GM12878 (cell line): ENCODE measurements around the gene TCF4. TPM values are rescaled to one million over a fixed set of nuclear protein-coding genes. Genes with fewer than 3 reads are reported as not detected.

ENCODE experiments used
- ATAC-seq: fragments of 200-7000 bp; cut with Tn5 transposase; 3 replicates; pipeline ENCODE4 v1.9.1; 2020; ENCODE audit warnings: mild to moderate bottlenecking, moderate library complexity
- BruUV-seq: library from RNA; stranded (reverse); fragments of 400-500 nt; replicated peaks from 2 replicates; lab custom pipeline; 2021; lab: Mats Ljungman, UMichigan
- CTCF ChIA-PET: fragments of 300-600 bp; sonication (Branson Sonifier 250); formaldehyde crosslinking; extraction: SDS; loops from one replicate; lab custom pipeline; 2021; ENCODE audit warnings: inconsistent platforms; lab: Yijun Ruan, JAX
- POLR2A ChIA-PET: fragments of 350-600 bp; formaldehyde crosslinking; extraction: SDS; loops from one replicate; lab custom pipeline; 2021; ENCODE audit warnings: inconsistent platforms; lab: Charles Lee
- RAD21 ChIA-PET: fragments of 300-600 bp; sonication (Branson Sonifier 250); formaldehyde crosslinking; loops from one replicate; lab custom pipeline; 2023; ENCODE audit warnings: antibody characterized with exemption; ENCODE audit not compliant: unreplicated experiment; lab: Charles Lee
- SMC1A ChIA-PET: fragments of 300-600 bp; sonication (Branson Sonifier 250); formaldehyde crosslinking; loops from one replicate; lab custom pipeline; 2023; ENCODE audit not compliant: unreplicated experiment, uncharacterized antibody; lab: Charles Lee
- DNase-seq: peaks from one replicate; pipeline ENCODE4 v3.0.0-alpha.2; 2011; ENCODE audit warnings: low read depth, low spot score
- FAIRE-seq: peaks from 3 replicates; lab custom pipeline; 2011; peaks lifted over from hg19 to GRCh38; lab: Jason Lieb, UNC
- H2AFZ ChIP-seq: 2 replicates; pipeline ENCODE4 v1.6.0; 2011; ENCODE audit warnings: low read depth, low read length, control low read depth; ENCODE audit not compliant: control insufficient read depth
- H3K27ac ChIP-seq: 2 replicates; pipeline ENCODE4 v1.5.1; 2011; ENCODE audit warnings: control low read depth; ENCODE audit not compliant: control insufficient read depth, insufficient read depth
- H3K27me3 ChIP-seq, 2 experiments: replicated peaks in 1 of 2; 2 replicates each; pipeline versions ENCODE4 v1.6.0 to v1.6.1; 2011; ENCODE audit warnings: low read length in 1 of 2; ENCODE audit not compliant: control insufficient read depth in 2 of 2, insufficient read depth in 2 of 2
- H3K36me3 ChIP-seq, 2 experiments: 2 replicates each; pipeline ENCODE4 v1.5.1; 2011; ENCODE audit warnings: low read length in 1 of 2; ENCODE audit not compliant: control insufficient read depth in 2 of 2, insufficient read depth in 2 of 2
- H3K4me1 ChIP-seq: 2 replicates; pipeline ENCODE4 v1.6.1; 2011; ENCODE audit warnings: mild to moderate bottlenecking, low read length, moderate library complexity, mixed read lengths; ENCODE audit not compliant: control insufficient read depth, insufficient read depth
- H3K4me2 ChIP-seq: 2 replicates; pipeline ENCODE4 v1.6.0; 2011; ENCODE audit warnings: control low read depth; ENCODE audit not compliant: control insufficient read depth, insufficient read depth
- H3K4me3 ChIP-seq: fragments of 200-600 bp; sonication (generic); 2 replicates; pipeline ENCODE4 v1.5.1; 2016
- H3K79me2 ChIP-seq: 2 replicates; pipeline ENCODE4 v1.6.0; 2011; ENCODE audit warnings: low read length; ENCODE audit not compliant: control insufficient read depth, insufficient read depth
- H3K9ac ChIP-seq: 2 replicates; pipeline ENCODE4 v1.8.0; 2011; ENCODE audit warnings: low read length, control low read depth, mixed read lengths; ENCODE audit not compliant: control insufficient read depth, insufficient read depth
- H3K9me3 ChIP-seq: replicated peaks from 3 replicates; pipeline ENCODE4 v1.5.1; 2011; ENCODE audit warnings: mild to moderate bottlenecking, low read length; ENCODE audit not compliant: control insufficient read depth, insufficient read depth
- H4K20me1 ChIP-seq: 2 replicates; pipeline ENCODE4 v1.6.0; 2011; ENCODE audit not compliant: control insufficient read depth, insufficient read depth
- EP300 ChIP-seq, 2 experiments: fragments of 150-350 bp in 1 of 2; IDR thresholded peaks; 2 replicates each; pipeline ENCODE4 v1.6.1; 2011 to 2012; ENCODE audit warnings: low read depth in 2 of 2, low read length in 2 of 2, borderline replicate concordance in 1 of 2, improper control_type of control experiment in 1 of 2, inconsistent platforms in 1 of 2; ENCODE audit not compliant: control insufficient read depth in 1 of 2
- IKZF1 ChIP-seq: fragments of 450-650 bp; conservative IDR thresholded peaks from 2 replicates; pipeline ENCODE4 v1.6.1; 2017; ENCODE audit warnings: antibody characterized with exemption, mild to moderate bottlenecking
- IKZF2 ChIP-seq, 2 experiments: fragments of 450-650 bp; IDR thresholded peaks; 2 replicates each; pipeline ENCODE4 v1.6.1; 2017; ENCODE audit warnings: mild to moderate bottlenecking in 2 of 2, moderate library complexity in 2 of 2
- MTA2 ChIP-seq: fragments of 450-650 bp; IDR thresholded peaks from 2 replicates; pipeline ENCODE4 v1.6.1; 2016; ENCODE audit warnings: low read depth, mild to moderate bottlenecking, moderate library complexity
- NFIC ChIP-seq: IDR thresholded peaks from 2 replicates; pipeline ENCODE4 v1.6.1; 2012; ENCODE audit warnings: low read depth, mild to moderate bottlenecking, inconsistent platforms, low read length, moderate library complexity
- PAX5 ChIP-seq: IDR thresholded peaks from 2 replicates; pipeline ENCODE4 v1.6.1; 2011; ENCODE audit warnings: low read depth, low read length, borderline replicate concordance
- PML ChIP-seq: IDR thresholded peaks from 2 replicates; pipeline ENCODE4 v1.6.1; 2012; ENCODE audit warnings: low read length, inconsistent platforms
- RAD51 ChIP-seq: fragments of 450-650 bp; IDR thresholded peaks from 2 replicates; pipeline ENCODE4 v1.6.1; 2016; ENCODE audit warnings: moderate library complexity, mild to moderate bottlenecking, inconsistent platforms
- RUNX3 ChIP-seq: IDR thresholded peaks from 2 replicates; pipeline ENCODE4 v1.6.1; 2012; ENCODE audit warnings: low read length, inconsistent platforms
- SIN3A ChIP-seq: IDR thresholded peaks from 2 replicates; pipeline ENCODE4 v1.6.1; 2012; ENCODE audit warnings: low read depth, low read length, improper control_type of control experiment
- SPI1 ChIP-seq: IDR thresholded peaks from 2 replicates; pipeline ENCODE4 v1.6.1; 2011; ENCODE audit warnings: low read depth, mild to moderate bottlenecking, low read length, moderate library complexity, borderline replicate concordance; ENCODE audit not compliant: insufficient read depth
- ZNF24 ChIP-seq: fragments of 450-650 bp; IDR thresholded peaks from 2 replicates; pipeline ENCODE4 v1.6.1; 2017; ENCODE audit warnings: antibody characterized with exemption, mild to moderate bottlenecking
- ZNF274 ChIP-seq: IDR thresholded peaks from one replicate; pipeline ENCODE4 v1.8.0; 2011; ENCODE audit not compliant: insufficient read length, insufficient read depth
- WGBS: methylation state at CpG from one replicate; pipeline ENCODE4 v1.1.6; 2016; ENCODE audit warnings: low lambda C conversion rate; ENCODE audit not compliant: insufficient replicate concordance, insufficient coverage; ENCODE audit errors: missing lambda C conversion rate; 5-methylcytosine and 5-hydroxymethylcytosine counted together
- in situ Hi-C: fragments of 300-500 bp; cut with MboI; formaldehyde crosslinking; loops from 9 replicates; pipeline ENCODE4 v1.14.3; 2018; ENCODE audit warnings: mixed read lengths
- intact Hi-C: fragments of 100-400 bp; cut with micrococcal nuclease; formaldehyde crosslinking; loops from one replicate; pipeline ENCODE4 v1.14.2; 2022; ENCODE audit not compliant: unreplicated experiment
- polyA plus RNA-seq, 11 experiments: library from polyadenylated mRNA; depleted of rRNA in 4 of 11; unstranded in 6 of 11; stranded (reverse) in 5 of 11; fragments of >200 nt; fragmentation: Nextera tagmentation in 4 of 11; fragmentation: Illumina TruSeq in 1 of 11; extraction: Ambion mirVana in 4 of 11; extraction: Trizol in 1 of 11; gene quantifications; 1 replicate in 1 of 11; 2 replicates in 10 of 11; pipeline versions ENCODE4 v1.2.1 to v1.2.3, GENCODE V29; 2011 to 2016; ENCODE audit warnings: inconsistent platforms in 2 of 11, missing spikeins in 2 of 11, low read depth in 1 of 11
- total RNA-seq, 4 experiments: library from RNA; depleted of rRNA in 3 of 4; stranded (reverse); fragments of >200 nt in 3 of 4; fragmentation: Illumina TruSeq in 1 of 4; extraction: Trizol in 1 of 4; gene quantifications; 2 replicates each; pipeline versions ENCODE4 v1.2.1 to v1.2.3, GENCODE V29; 2013 to 2021
- TF ChIP-seq, protein P1 (sequence below): fragments of 450-650 bp; IDR thresholded peaks from 2 replicates; pipeline ENCODE4 v1.6.1; 2016; ENCODE audit warnings: mild to moderate bottlenecking, moderate library complexity, borderline replicate concordance
- TF ChIP-seq, protein P2 (sequence below): fragments of 450-650 bp; IDR thresholded peaks from 2 replicates; pipeline ENCODE4 v1.6.1; 2016; ENCODE audit warnings: mild to moderate bottlenecking

The TCF4 gene
- total and polyA plus RNA-seq, 10 of the 15 experiments (the other 5 are each of a cell fraction or from before 2014, with no cell fraction given) = 15.2 to 94.0 (median 31.5) TPM

GRCh38 chr18:55243255-55243654, 344.7 kb downstream of the TCF4 start (continued):
- TF ChIP-seq, protein P1, sequence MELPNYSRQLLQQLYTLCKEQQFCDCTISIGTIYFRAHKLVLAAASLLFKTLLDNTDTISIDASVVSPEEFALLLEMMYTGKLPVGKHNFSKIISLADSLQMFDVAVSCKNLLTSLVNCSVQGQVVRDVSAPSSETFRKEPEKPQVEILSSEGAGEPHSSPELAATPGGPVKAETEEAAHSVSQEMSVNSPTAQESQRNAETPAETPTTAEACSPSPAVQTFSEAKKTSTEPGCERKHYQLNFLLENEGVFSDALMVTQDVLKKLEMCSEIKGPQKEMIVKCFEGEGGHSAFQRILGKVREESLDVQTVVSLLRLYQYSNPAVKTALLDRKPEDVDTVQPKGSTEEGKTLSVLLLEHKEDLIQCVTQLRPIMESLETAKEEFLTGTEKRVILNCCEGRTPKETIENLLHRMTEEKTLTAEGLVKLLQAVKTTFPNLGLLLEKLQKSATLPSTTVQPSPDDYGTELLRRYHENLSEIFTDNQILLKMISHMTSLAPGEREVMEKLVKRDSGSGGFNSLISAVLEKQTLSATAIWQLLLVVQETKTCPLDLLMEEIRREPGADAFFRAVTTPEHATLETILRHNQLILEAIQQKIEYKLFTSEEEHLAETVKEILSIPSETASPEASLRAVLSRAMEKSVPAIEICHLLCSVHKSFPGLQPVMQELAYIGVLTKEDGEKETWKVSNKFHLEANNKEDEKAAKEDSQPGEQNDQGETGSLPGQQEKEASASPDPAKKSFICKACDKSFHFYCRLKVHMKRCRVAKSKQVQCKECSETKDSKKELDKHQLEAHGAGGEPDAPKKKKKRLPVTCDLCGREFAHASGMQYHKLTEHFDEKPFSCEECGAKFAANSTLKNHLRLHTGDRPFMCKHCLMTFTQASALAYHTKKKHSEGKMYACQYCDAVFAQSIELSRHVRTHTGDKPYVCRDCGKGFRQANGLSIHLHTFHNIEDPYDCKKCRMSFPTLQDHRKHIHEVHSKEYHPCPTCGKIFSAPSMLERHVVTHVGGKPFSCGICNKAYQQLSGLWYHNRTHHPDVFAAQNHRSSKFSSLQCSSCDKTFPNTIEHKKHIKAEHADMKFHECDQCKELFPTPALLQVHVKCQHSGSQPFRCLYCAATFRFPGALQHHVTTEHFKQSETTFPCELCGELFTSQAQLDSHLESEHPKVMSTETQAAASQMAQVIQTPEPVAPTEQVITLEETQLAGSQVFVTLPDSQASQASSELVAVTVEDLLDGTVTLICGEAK = no peak

DNA sequence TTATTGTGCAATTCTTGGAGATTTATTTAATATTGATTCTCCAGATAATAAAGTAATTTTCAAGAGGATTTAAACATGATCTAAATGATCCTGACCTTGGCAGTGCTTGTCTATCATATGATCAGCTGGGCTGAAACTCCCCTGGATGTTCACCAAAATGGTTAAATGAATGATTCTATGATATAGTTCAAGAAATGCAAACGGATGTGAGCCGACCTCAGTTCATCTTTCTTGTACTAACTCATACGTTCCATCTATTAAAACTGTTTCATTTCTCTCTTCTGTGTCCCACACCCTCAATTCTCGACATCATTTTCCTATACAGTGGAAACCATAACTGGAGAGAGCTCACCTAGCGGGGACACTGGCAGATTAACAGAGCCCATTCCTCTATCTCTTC, 347.0 kb downstream of the TCF4 start:
- Histone ChIP-seq H3K9ac (no peak overlapping the region), H3K4me3 (no peak overlapping the region), H3K4me1 (peaks cover 39% of the 10 kb centered on the region), H3K4me2 (peak overlapping the region; percentile 0; the same call in 1 of the 2 replicates), H3K27ac (peak overlapping the region; percentile 54), H2AFZ (no peak overlapping the region), H3K79me2 (no peaks in the 10 kb centered on the region; the same call in none of the 2 replicates), H3K27me3 (no peaks in the 10 kb centered on the region), H3K9me3 (no peaks in the 10 kb centered on the region), H4K20me1 (no peaks in the 10 kb centered on the region), H3K36me3 (peaks cover 5 to 25% of the 10 kb centered on the region in 2 experiments)
- WGBS = 1% methylated on average over 5 of the region's 5 CpGs
- CTCF ChIA-PET = interaction anchor here (0.6 to 10.8 kb wide), 7 partner anchors 9 to 488 kb away, joined by 3 to 153 read pairs (median 3); no protein-coding TSS in a partner anchor
- TF ChIP-seq SIN3A = no peak
- TF ChIP-seq, protein P2, sequence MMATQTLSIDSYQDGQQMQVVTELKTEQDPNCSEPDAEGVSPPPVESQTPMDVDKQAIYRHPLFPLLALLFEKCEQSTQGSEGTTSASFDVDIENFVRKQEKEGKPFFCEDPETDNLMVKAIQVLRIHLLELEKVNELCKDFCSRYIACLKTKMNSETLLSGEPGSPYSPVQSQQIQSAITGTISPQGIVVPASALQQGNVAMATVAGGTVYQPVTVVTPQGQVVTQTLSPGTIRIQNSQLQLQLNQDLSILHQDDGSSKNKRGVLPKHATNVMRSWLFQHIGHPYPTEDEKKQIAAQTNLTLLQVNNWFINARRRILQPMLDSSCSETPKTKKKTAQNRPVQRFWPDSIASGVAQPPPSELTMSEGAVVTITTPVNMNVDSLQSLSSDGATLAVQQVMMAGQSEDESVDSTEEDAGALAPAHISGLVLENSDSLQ = peak; percentile 18; the same call in 1 of the 2 replicates
- no peak for TF ChIP-seq ZNF274
- peak; percentile 71; the same call in 1 of the 2 replicates for TF ChIP-seq MTA2
- TF ChIP-seq IKZF2 (IDR thresholded peaks at IDR 0.05) = peak; percentile 36 to 47; a peak in 3 of 4 replicates
- TF ChIP-seq ZNF24 = peak; percentile 95
- TF ChIP-seq NFIC = peak; percentile 45; the same call in 1 of the 2 replicates
- TF ChIP-seq PML = no peak
- TF ChIP-seq SPI1 = peak; percentile 40; the same call in 1 of the 2 replicates
- TF ChIP-seq RUNX3 = peak; percentile 43; the same call in 1 of the 2 replicates
- TF ChIP-seq IKZF1 = peak; percentile 32; the same call in 1 of the 2 replicates
- TF ChIP-seq EP300 (IDR thresholded peaks at IDR 0.05; ENCODE audit: borderline replicate concordance in 1 of 2, control insufficient read depth in 1 of 2, low read depth in 2 of 2, low read length in 2 of 2) = peak in 1 of 2 experiments; percentile 41; a peak in 1 of 4 replicates
- TF ChIP-seq RAD51 = 0 out of 2 replicates have a peak, but pooled peaks have one; percentile 15
- no peak for TF ChIP-seq PAX5
- POLR2A ChIA-PET = interaction anchor here (1.3 kb wide), 2 partner anchors 10 to 28 kb away, joined by 6 to 10 read pairs; no protein-coding TSS in a partner anchor
- ATAC-seq (peak; percentile 73), DNase-seq (no peak), FAIRE-seq (no peak)
- SMC1A ChIA-PET = interaction anchor here (0.6 to 9.0 kb wide), 12 partner anchors 10 to 1363 kb away, joined by 3 to 98 read pairs (median 4); no protein-coding TSS in a partner anchor
- BruUV-seq = no TSS peak
- intact Hi-C loops = no loop called here
- in situ Hi-C loops = no loop called here
- RAD21 ChIA-PET = interaction anchor here (1.0 to 4.6 kb wide), 6 partner anchors 10 to 101 kb away, joined by 3 to 37 read pairs (median 4); no protein-coding TSS in a partner anchor
